DMS 273 (cell line): ENCODE data around the gene FAM9A.
A peak's percentile ranks its signal among the peaks of the same experiment; 100 is the strongest.

Experiments used
- DNase-seq: peaks from one replicate; lab custom pipeline; 2025; ENCODE audit not compliant: unreplicated experiment; lab: John Stamatoyannopoulos, UW

The FAM9A gene

DNA sequence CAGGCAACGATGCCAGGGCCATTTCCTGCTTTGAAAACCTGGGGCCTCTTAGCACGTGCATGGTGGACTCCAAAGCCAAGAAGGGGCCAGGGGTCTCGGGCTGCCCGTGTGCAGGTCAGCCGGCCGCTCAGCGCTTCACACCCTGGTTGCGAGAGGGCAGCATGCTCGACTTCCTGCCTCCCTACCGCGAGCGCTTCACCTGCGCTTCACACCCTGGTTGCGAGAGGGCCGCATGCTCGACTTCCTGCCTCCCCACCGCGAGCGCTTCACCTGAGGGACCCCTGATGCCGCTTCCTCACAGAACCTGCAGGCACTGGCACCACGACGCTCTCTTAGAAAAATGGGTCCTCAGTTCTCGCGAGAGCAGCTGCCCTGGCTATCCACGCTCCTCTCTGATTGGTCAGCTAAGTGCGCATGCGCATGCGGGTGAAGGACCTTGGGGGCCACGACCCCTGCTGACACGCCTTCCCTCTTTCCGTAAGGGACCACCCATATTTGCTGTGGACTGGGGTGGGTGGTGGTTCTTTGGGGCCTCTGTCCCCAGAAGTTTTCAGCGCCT, at the start of gene FAM9A:
TSS of gene FAM9A (minus strand) at position 343 of the 559 bp plus-strand sequence. CDS start 1,212 bp downstream, outside the sequence.
- DNase-seq, result no peak

DNA sequence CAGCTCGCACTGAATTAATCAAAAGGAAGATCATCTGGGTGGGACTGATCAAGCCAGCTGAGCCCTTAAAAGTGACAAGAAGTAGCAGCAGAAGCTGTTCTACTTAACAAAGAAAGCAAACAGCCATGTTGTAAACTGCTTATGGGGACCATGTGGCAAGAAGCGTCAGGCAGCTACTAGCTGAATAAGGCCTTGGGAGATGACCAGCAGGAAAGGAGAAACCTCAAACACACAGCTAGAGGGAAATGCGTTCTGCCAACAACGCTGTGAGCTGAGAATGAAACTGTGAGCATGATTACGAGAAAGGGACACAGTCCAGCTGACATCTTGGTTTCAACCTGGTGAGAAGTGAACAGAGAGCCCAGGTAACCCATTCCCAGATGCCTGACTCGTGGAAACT, 49.3 kb upstream of the FAM9A start:
- no peak for DNase-seq

DNA sequence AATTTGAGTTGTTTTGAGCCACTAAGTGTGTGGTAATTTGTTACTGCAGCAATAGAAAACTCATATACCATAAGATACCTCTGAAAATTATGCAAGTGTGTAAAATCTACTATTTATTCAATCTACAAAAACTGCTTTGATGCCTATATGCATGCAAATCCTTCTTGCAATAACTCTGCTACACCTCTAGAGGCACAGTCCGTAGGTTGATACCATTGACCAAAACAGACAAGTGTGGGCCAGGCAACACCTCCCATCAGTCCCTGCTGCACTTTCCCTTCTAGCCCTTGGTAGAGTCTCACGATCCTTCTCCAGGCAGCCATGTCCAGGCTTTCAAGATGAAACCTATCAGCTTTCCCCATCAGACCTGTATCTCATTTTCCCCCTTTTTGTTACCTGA, 48.8 kb upstream of the FAM9A start:
- no peak for DNase-seq

- no peak for DNase-seq
Measured at GRCh38 chrX:8849458-8849857, 48.3 kb upstream of the FAM9A start.

DNA sequence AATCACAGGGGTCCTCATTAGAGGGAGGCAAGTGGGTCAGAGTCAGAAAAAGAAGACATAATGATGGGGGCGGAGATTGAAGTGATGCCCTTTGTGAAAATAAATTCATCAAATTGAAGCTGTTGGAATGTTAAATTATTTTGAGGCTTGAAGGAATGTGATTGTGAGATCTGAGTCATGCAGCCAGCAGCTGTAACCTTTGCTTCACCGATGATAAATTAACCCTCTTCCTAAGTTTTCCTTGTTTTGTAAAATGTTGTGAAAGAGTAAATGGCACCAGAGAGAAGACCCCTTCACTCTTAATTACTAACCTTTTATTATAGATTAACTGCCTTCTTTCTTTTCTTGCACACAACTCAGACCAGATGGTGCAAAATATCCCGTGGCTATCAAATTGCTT, 47.7 kb upstream of the FAM9A start:
- DNase-seq, result no peak

- DNase-seq, result no peak
Measured at GRCh38 chrX:8848441-8848840, 47.3 kb upstream of the FAM9A start.

GRCh38 chrX:8847360-8847759, 46.2 kb upstream of the FAM9A start:
- no peak for DNase-seq

DNA sequence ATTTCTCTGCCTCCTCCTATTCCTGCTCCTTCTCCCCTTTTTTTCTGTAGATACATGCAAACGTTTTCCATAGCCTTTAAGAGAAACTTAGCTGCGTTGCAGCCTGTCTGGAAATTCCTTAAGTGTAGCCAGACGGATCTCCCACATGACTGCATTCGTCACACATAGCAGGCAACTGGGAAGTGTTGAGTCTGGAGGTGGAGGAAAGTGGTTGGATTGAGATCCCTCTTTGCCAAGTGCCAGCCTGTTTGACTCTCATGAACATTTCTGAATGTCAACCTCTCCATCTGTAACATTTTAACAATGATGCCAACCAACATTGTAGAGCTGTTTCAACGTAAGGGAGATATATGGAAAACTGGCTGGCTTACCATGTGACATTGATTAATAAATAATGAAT, 45.1 kb upstream of the FAM9A start:
- peak; percentile 30 for DNase-seq

DNA sequence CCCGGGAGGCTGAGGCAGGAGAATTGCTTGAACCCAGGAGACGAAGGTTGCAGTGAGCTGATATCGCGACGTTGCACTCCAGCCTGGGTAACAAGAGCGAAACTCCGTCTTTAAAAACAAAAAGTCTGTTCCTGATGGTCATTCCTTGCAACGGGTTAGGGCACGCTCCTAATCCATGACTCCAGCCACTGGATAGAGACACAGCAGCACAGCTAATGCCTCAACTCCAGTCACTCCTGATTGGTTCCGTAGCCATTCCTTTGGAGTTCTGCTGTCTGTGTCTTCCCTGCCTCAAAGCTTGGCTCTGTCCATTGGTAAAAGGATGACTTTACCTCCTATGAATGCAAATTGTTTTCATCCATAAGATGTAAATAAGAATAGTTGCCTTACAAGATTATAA, 44.3 kb upstream of the FAM9A start:
- no peak for DNase-seq

GRCh38 chrX:8845060-8845459, 43.9 kb upstream of the FAM9A start:
- peak; percentile 34 for DNase-seq

DNA sequence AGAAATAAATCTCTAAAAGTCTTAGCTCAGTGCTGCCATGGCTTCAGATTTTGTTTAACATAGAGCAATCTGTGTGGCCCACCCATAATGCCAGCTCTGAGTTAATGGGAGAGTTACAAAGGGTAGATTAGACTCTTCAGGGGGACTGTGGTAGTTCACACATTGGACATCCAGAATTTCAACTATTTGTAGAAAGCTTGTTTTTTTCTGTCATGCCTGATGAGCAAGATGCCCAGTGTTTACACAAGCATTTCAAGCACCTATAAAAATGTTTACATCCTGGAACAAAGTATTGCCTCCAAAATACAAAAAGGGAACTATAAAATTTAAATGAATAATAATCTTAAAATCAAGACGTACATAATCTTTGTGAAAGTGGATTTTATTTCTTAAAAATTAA, 43.0 kb upstream of the FAM9A start:
- no peak for DNase-seq

DNA sequence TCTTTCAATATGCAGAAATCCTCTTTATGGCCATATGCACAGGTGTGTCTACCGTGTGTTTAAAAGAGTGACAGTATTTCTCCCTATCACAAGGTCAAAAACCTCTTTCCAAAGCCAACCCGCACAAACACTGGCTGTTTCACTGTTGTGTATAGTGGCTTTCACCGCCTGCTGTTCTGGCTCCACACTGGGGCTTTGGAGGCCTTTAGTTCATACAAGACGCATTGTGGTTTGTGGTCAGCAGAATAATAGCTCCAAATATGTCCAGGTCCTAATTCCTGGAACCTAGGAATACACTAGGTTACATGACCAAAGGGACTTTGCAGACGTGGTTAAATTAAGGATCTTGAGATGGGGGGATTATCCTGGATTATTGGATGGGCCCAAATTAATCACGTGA, 40.7 kb upstream of the FAM9A start:
- DNase-seq, result no peak

DNA sequence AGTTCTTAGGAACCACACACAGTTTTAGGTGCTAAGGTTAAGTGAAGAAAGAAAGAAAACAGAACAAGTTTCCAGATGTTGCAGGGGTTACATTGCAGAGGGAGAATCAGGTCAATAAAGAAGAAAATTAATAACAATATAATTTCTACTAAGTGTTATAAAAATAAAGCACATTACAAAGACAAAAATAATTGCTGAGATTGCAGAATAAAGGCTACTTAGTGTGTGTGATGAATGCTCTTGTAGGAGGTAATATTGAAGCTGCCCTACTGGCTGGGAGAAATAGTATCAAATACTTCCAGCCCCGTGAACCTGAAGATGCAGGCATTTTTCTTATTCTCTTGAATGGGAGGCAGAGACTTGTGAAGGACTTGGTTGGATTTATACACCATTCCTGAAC, 33.2 kb upstream of the FAM9A start:
- DNase-seq, result no peak

DNA sequence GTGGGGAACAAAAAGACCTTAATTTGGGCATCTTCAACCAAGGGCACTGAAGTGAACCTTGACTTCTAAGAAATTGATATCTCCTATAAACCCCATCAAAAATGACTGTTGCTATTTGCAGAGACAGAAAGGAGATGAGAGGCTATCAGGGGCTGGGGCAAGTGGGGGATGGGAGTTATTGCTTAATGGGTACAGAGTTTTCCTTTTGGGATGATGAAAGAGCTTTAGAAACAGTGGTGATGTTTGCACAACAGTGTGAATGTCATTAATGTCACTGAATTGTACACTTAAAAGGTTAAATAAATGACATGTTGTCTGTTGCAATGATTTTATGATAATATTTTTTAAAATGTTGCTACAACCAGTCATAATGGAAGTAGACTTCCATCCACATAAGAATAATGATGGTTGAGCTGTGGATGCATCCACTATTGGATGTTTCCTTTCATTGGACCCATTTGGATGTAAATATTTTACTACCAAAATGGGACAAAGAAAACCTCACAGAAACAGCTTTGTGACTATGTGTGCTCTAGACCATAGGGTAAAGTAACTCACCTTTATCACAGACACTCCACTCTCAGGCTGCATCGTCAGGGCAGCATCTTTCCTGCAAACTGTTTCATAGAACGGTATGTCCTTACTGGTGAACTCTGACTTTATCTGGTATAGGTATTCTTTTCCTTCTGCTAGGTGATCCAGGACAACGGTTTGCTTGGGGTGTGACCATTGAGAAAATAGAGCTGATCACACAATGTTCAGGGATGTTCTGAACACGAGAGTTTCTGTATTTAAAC, 31.6 kb upstream of the FAM9A start:
- no peak for DNase-seq

DNA sequence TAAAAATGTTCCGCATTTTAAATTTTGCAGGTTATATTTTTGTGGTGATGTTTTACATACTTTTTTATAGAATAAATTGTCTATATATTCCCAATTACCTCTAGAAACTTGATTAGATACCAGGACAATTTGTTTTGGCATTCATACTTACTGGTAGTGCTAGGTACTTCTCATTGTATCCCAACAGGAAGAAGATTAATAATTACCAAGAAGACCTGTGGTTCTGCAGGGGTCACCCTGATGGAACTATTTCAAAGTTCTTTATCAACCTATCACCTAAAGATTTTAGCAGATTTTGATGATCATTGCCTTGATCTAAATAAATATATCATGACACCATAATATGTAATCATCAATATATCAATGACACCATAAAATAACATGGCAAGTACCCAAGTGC, 22.5 kb upstream of the FAM9A start:
- no peak for DNase-seq

DNA sequence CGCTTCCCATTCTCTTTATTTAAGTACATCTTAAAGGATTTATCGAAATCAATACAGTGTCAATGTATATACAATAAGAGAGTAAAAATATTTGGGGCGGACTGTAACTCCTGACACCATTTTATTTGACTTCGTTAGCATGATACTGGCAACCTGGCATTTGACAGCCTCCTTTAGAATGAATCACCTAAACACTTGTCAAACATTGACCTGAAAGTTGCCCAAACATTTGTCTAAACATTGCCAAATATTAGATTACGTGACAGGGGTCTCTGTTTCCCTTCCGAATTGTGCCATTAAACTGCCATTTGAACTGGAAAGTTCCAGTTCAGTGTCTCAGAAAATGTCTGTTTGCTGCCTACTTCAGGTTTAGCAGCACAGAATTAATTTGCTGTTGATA, 20.8 kb upstream of the FAM9A start:
- no peak for DNase-seq

DNA sequence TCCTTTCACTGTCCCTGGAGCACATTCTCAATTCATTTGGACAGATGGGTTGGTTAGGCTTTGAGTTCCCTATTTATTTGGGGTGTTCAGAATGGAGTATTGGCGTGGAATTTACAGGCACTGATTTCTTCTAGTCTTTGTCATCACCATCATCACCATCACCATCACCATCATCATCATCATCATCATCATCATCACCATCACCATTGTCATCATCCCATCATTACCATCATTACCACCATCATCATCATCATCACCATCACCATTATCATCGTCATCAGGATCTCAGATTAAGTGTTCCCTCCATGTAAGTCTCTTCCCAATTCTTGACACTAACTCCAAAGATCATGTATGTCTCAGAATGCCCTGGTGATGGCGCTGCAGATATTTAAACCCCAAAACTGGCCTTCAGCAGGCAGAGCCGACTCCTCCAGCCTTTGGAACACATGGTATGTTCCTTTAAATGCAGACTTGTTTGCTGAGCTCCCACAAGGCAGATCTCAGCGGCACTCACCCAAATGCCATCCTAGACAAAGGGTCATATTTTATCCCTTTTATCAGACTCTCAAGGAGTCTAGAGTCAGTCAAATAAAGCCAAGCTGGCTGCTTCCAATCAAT, 19.8 kb upstream of the FAM9A start:
- peak; percentile 28 for DNase-seq

DNA sequence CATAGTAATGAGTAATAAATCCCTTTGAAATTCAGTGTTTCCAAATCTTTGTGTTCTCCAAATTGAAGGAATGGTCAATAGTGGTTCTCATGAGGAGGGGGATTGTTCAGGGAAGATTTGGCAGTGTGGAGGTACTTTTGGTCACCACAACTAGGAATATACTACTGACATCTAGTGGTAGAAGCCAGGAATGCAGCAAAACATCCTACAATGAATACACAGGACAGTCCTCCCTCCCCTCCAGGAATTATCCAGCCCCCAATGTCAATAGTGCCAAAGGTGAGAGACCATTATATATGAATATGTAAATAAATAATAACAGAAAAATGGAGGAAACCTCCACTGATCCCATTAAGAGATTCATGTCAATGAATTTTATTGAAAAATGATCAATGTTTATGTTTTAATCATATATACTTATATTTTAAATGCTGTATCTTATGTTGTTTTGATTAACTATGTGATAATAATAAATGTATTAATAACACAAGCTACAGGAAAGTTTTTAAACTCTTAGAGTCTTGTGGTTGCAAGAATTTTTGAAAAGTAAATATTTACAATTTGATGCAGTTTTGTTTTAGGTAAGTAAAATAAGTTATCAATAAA, 14.4 kb upstream of the FAM9A start:
- peak; percentile 89 for DNase-seq

DNA sequence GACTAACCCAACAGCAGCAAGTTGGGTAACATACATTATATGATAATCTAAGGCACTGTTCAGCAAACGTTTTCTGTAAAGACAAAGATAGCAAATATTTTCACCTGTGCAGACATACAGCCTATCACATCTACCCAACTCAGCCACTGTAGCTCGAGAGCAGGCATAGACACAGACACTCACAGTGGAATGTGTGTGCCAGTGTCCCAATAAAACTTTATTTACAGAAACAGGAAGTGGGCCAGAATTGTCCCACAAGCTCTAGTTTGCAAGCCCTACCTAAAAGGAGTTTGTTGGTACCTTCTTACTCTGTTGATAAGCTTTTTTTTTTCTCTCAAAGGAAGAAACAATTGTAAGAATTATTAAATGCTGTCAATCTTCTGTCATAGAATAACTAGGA, 11.9 kb upstream of the FAM9A start:
- no peak for DNase-seq

GRCh38 chrX:8811611-8812010, 10.4 kb upstream of the FAM9A start:
- no peak for DNase-seq

- DNase-seq, result no peak
Measured at GRCh38 chrX:8808661-8809060, 7.5 kb upstream of the FAM9A start.

GRCh38 chrX:8805974-8806373, 4.8 kb upstream of the FAM9A start:
- DNase-seq, result no peak
